ENCODE measurements around the gene SUSD2.

SUSD2 gene

DNA sequence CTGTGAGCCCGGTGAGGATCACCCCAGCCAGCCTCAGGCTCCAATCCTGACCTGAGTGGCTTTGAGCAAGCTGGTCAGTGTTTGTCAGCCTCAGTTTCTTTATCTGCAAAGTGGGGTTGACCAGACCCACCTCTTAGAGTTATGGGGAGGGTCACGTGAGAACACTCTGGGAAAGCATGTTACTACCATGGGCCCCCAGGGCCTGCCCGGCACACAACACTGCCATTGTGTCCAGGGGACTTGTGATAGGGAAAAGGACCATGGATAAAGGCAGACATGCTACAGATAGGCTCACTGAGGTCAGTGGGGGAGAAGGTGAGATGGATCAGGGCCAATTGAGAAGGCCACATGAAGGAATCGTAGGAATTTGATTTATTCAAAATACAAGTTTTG, 32.1 kb upstream of the SUSD2 start:
- no peak for DNase-seq (ENCODE audit: low read depth in 2 of 2)
- H3K4me3 ChIP-seq (replicated peaks in 1 of 2; ENCODE audit: low read depth in 2 of 2, low read length in 2 of 2), result no peak overlapping the region
- TF ChIP-seq CTCF (IDR thresholded peaks at IDR 0.05; ENCODE audit: low read depth, low read length), result no peak

- H3K4me3 ChIP-seq (replicated peaks in 1 of 2; ENCODE audit: low read depth in 2 of 2, low read length in 2 of 2), result no peak overlapping the region
- DNase-seq (ENCODE audit: low read depth in 2 of 2), result peak; percentile 37 to 45
- TF ChIP-seq CTCF (IDR thresholded peaks at IDR 0.05; ENCODE audit: low read depth, low read length), result no peak
Measured at GRCh38 chr22:24153353-24153752, 27.9 kb upstream of the SUSD2 start.

GRCh38 chr22:24153959-24154358, 27.3 kb upstream of the SUSD2 start:
- no peak overlapping the region for H3K4me3 ChIP-seq (replicated peaks in 1 of 2; ENCODE audit: low read depth in 2 of 2, low read length in 2 of 2)
- no peak for DNase-seq (ENCODE audit: low read depth in 2 of 2)
- no peak for TF ChIP-seq CTCF (IDR thresholded peaks at IDR 0.05; ENCODE audit: low read depth, low read length)

GRCh38 chr22:24154826-24155225, 26.5 kb upstream of the SUSD2 start:
- no peak for DNase-seq (ENCODE audit: low read depth in 2 of 2)
- no peak for TF ChIP-seq CTCF (IDR thresholded peaks at IDR 0.05; ENCODE audit: low read depth, low read length)
- H3K4me3 ChIP-seq (replicated peaks in 1 of 2; ENCODE audit: low read depth in 2 of 2, low read length in 2 of 2), result no peak overlapping the region

DNA sequence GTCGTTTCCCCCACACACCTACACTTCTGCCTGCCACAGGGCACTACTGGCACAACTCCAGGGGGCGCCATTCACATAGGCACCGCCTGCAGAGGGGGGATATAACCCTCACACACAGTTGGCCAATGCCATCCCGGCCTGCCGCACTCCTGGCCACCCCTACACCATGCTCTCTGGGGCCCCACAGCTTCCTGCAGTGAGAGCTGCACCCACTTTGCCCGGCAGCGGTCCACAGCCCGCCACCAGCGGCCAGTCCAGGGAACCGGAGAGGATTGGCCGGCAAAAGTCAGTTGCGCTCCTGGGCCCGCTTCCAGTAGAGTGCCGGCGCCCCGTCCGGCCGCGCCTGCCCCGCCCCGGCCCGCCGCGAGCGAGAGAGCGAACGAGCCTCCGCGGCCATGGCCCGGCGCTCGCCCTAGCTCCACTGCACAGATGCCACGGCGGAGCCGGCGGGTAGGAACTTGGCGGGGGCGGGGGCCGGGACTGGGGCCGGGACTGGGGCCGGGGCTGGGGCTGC, 25.6 kb upstream of the SUSD2 start:
- peak; percentile 51 for TF ChIP-seq CTCF (IDR thresholded peaks at IDR 0.05; ENCODE audit: low read depth, low read length)
- peak; percentile 62 to 82 for DNase-seq (ENCODE audit: low read depth in 2 of 2)
- H3K4me3 ChIP-seq (replicated peaks in 1 of 2; ENCODE audit: low read depth in 2 of 2, low read length in 2 of 2), result peak overlapping the region; percentile 75 to 87

DNA sequence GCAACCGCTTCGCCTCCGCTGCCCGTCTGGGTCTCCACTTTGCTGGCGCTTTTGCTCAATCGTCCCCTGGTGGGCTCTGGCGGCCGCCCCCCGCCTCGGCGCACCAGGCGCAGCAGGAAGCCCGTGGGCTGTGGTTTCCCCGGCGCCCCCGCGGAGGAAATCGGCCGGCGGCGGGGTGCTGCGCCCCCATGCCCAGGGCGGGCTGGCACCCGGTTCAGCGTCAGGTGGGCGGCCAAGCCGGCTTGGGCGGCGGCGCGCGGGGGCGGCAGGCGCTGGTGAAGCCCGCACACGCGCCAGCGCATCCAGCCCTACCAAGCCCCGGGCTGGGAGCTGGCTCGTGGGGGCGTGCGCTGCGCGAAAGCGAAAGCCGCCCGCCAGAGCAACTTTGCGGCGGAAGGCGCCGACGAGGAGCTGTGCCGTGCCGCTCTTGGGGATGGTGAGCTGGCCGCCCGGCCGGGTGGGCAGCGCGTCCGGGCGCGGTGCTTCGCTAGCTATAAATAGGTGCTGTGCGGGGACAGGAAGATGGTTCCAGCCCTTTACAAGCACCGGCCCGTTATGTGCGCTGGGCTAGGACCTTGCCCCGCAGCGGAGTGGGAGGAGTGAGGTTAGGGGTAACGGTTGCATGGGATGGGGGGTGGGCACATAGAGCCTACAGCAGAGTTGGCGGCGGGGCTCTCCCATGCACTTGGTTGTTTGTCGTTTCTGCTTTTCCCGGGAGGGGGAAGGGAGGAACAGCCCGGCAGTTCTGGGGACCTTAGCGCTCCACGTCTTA, 25.0 kb upstream of the SUSD2 start:
- DNase-seq (ENCODE audit: low read depth in 2 of 2), result peak; percentile 36
- TF ChIP-seq CTCF (IDR thresholded peaks at IDR 0.05; ENCODE audit: low read depth, low read length), result no peak
- peak overlapping the region; percentile 75 to 87 for H3K4me3 ChIP-seq (replicated peaks in 1 of 2; ENCODE audit: low read depth in 2 of 2, low read length in 2 of 2)
